Measurements from ENCODE around the gene AFAP1. TPM values are rescaled to one million over a fixed set of nuclear protein-coding genes. Genes with fewer than 3 reads are reported as not detected.

Gene AFAP1
- total RNA-seq, 2 experiments from 2014 or later, result not detected

GRCh38 chr4:7950301-7951092, 10.8 kb upstream of the AFAP1 start:
- no peaks in the 10 kb centered on the region for H3K9me2 ChIP-seq (ENCODE audit: insufficient read depth, low read length)
- no peak overlapping the region for H3K27ac ChIP-seq (ENCODE audit: low read depth, low read length, poor library complexity, severe bottlenecking)
- no peaks in the 10 kb centered on the region for H4K20me1 ChIP-seq (ENCODE audit: insufficient read depth, low read length)
- H3K79me2 ChIP-seq (ENCODE audit: insufficient read depth, low read depth, low read length), result no peaks in the 10 kb centered on the region
- H2AFZ ChIP-seq (ENCODE audit: low read length), result no peak overlapping the region
- no peak overlapping the region for H3K4me3 ChIP-seq (ENCODE audit: low read depth, low read length, poor library complexity, severe bottlenecking)
- no peaks in the 10 kb centered on the region for H3K4me1 ChIP-seq (ENCODE audit: insufficient read depth, low read length, poor library complexity, severe bottlenecking)
- POLR2A ChIA-PET, result no interaction called here
- no TSS peak for BruUV-seq (replicated peaks)
- no peak for DNase-seq (ENCODE audit: low spot score)
- intact Hi-C loops (cut with micrococcal nuclease; ENCODE audit: unreplicated experiment), result no loop called here
- CTCF ChIA-PET (ENCODE audit: unreplicated experiment), result interaction anchor here (0.6 kb wide), 1 partner anchor 1257 kb away, joined by 3 read pairs; the partner anchor contains the start of gene S100P
- TF ChIP-seq CTCF (conservative IDR thresholded peaks at IDR 0.05; ENCODE audit: low read length) (no peak), EZH2phosphoT487 (IDR thresholded peaks at IDR 0.05; ENCODE audit: borderline replicate concordance, low read depth, low read length) (no peak)
- H3K4me2 ChIP-seq (ENCODE audit: low read length), result no peak overlapping the region
- no peaks in the 10 kb centered on the region for H3K36me3 ChIP-seq (ENCODE audit: insufficient read depth, low read length)
- no peaks in the 10 kb centered on the region for H3K9me3 ChIP-seq (ENCODE audit: low read length)

- DNase-seq (ENCODE audit: low spot score), result no peak
- Histone ChIP-seq H3K4me2 (ENCODE audit: low read length) (no peak overlapping the region), H4K20me1 (ENCODE audit: insufficient read depth, low read length) (no peaks in the 10 kb centered on the region), H3K36me3 (ENCODE audit: insufficient read depth, low read length) (no peaks in the 10 kb centered on the region), H3K27ac (ENCODE audit: low read depth, low read length, poor library complexity, severe bottlenecking) (no peak overlapping the region), H3K4me1 (ENCODE audit: insufficient read depth, low read length, poor library complexity, severe bottlenecking) (no peaks in the 10 kb centered on the region), H3K9me2 (ENCODE audit: insufficient read depth, low read length) (no peaks in the 10 kb centered on the region), H3K79me2 (ENCODE audit: insufficient read depth, low read depth, low read length) (no peaks in the 10 kb centered on the region), H3K4me3 (ENCODE audit: low read depth, low read length, poor library complexity, severe bottlenecking) (no peak overlapping the region), H2AFZ (ENCODE audit: low read length) (no peak overlapping the region), H3K9me3 (ENCODE audit: low read length) (no peaks in the 10 kb centered on the region)
- POLR2A ChIA-PET, result no interaction called here
- intact Hi-C loops (cut with micrococcal nuclease; ENCODE audit: unreplicated experiment), result no loop called here
- CTCF ChIA-PET (ENCODE audit: unreplicated experiment), result no interaction called here
- TF ChIP-seq CTCF (conservative IDR thresholded peaks at IDR 0.05; ENCODE audit: low read length) (no peak), EZH2phosphoT487 (IDR thresholded peaks at IDR 0.05; ENCODE audit: borderline replicate concordance, low read depth, low read length) (no peak)
- BruUV-seq (replicated peaks), result no TSS peak
Measured at GRCh38 chr4:7949759-7950158, 10.1 kb upstream of the AFAP1 start.

GRCh38 chr4:7947927-7948326, 8.3 kb upstream of the AFAP1 start:
- ChIA-PET POLR2A (no interaction called here), CTCF (ENCODE audit: unreplicated experiment) (no interaction called here)
- Histone ChIP-seq H3K79me2 (ENCODE audit: insufficient read depth, low read depth, low read length) (no peaks in the 10 kb centered on the region), H3K4me1 (ENCODE audit: insufficient read depth, low read length, poor library complexity, severe bottlenecking) (no peaks in the 10 kb centered on the region), H3K4me3 (ENCODE audit: low read depth, low read length, poor library complexity, severe bottlenecking) (no peak overlapping the region), H3K9me2 (ENCODE audit: insufficient read depth, low read length) (no peaks in the 10 kb centered on the region), H3K9me3 (ENCODE audit: low read length) (no peaks in the 10 kb centered on the region), H3K4me2 (ENCODE audit: low read length) (no peak overlapping the region), H4K20me1 (ENCODE audit: insufficient read depth, low read length) (no peaks in the 10 kb centered on the region), H2AFZ (ENCODE audit: low read length) (no peak overlapping the region), H3K36me3 (ENCODE audit: insufficient read depth, low read length) (no peaks in the 10 kb centered on the region), H3K27ac (ENCODE audit: low read depth, low read length, poor library complexity, severe bottlenecking) (no peak overlapping the region)
- no TSS peak for BruUV-seq (replicated peaks)
- TF ChIP-seq EZH2phosphoT487 (IDR thresholded peaks at IDR 0.05; ENCODE audit: borderline replicate concordance, low read depth, low read length), result no peak
- no peak for TF ChIP-seq CTCF (conservative IDR thresholded peaks at IDR 0.05; ENCODE audit: low read length)
- no peak for DNase-seq (ENCODE audit: low spot score)
- intact Hi-C loops (cut with micrococcal nuclease; ENCODE audit: unreplicated experiment), result no loop called here
